ENCODE measurements around the gene LOXHD1. TPM values are rescaled to one million over a fixed set of nuclear protein-coding genes. Genes with fewer than 3 reads are reported as not detected.

LOXHD1 gene
- total RNA-seq, 1 donor from 2014 or later: 2.9 TPM

GRCh38 chr18:46678041-46678440, 21.0 kb upstream of the LOXHD1 start:
- ATAC-seq (no peak), DNase-seq (no peak)
- Histone ChIP-seq H3K4me3 (no peak overlapping the region), H3K27me3 (ENCODE audit: low read depth) (peaks cover 3% of the 10 kb centered on the region), H3K27ac (no peak overlapping the region), H3K4me1 (no peaks in the 10 kb centered on the region), H3K36me3 (no peaks in the 10 kb centered on the region), H3K9me3 (no peaks in the 10 kb centered on the region)
- no peak for TF ChIP-seq CTCF (IDR thresholded peaks at IDR 0.05)
- intact Hi-C loops (cut with DNase I): no loop called here

GRCh38 chr18:46677611-46678010, 20.6 kb upstream of the LOXHD1 start:
- H3K36me3 ChIP-seq: no peaks in the 10 kb centered on the region
- H3K4me3 ChIP-seq: no peak overlapping the region
- H3K4me1 ChIP-seq: no peaks in the 10 kb centered on the region
- ATAC-seq (no peak), DNase-seq (no peak)
- H3K9me3 ChIP-seq: no peaks in the 10 kb centered on the region
- no peak for TF ChIP-seq CTCF (IDR thresholded peaks at IDR 0.05)
- no peak overlapping the region for H3K27ac ChIP-seq
- peaks cover 3% of the 10 kb centered on the region for H3K27me3 ChIP-seq (ENCODE audit: low read depth)
- intact Hi-C loops (cut with DNase I): no loop called here

GRCh38 chr18:46676182-46676835, 19.3 kb upstream of the LOXHD1 start:
- Histone ChIP-seq H3K27ac (no peak overlapping the region), H3K9me3 (no peaks in the 10 kb centered on the region), H3K4me3 (no peak overlapping the region), H3K27me3 (ENCODE audit: low read depth) (peaks cover 3% of the 10 kb centered on the region), H3K4me1 (no peaks in the 10 kb centered on the region), H3K36me3 (no peaks in the 10 kb centered on the region)
- ATAC-seq (no peak), DNase-seq (no peak)
- no peak for TF ChIP-seq CTCF (IDR thresholded peaks at IDR 0.05)
- intact Hi-C loops (cut with DNase I): no loop called here

- TF ChIP-seq CTCF (IDR thresholded peaks at IDR 0.05): no peak
- Histone ChIP-seq H3K4me3 (no peak overlapping the region), H3K9me3 (no peaks in the 10 kb centered on the region), H3K36me3 (no peaks in the 10 kb centered on the region), H3K4me1 (no peaks in the 10 kb centered on the region), H3K27me3 (ENCODE audit: low read depth) (peaks cover 3% of the 10 kb centered on the region), H3K27ac (no peak overlapping the region)
- no peak for DNase-seq
- ATAC-seq: no peak
- intact Hi-C loops (cut with DNase I): no loop called here
Observed at GRCh38 chr18:46675112-46675511, 18.1 kb upstream of the LOXHD1 start.

- TF ChIP-seq CTCF (IDR thresholded peaks at IDR 0.05): no peak
- no peaks in the 10 kb centered on the region for H3K9me3 ChIP-seq
- H3K36me3 ChIP-seq: no peaks in the 10 kb centered on the region
- no peak overlapping the region for H3K27ac ChIP-seq
- intact Hi-C loops (cut with DNase I): no loop called here
- DNase-seq (no peak), ATAC-seq (no peak)
- H3K4me1 ChIP-seq: no peaks in the 10 kb centered on the region
- no peaks in the 10 kb centered on the region for H3K27me3 ChIP-seq (ENCODE audit: low read depth)
- no peak overlapping the region for H3K4me3 ChIP-seq
Observed at GRCh38 chr18:46672062-46672970, 15.3 kb upstream of the LOXHD1 start.

Measured in lower lobe of right lung (tissue), 2 donors.